Hematopoietic multipotent progenitor cell treated with erythropoietin and hydrocortisone succinate and interleukin-3 and kit ligand, for 15 days (in vitro differentiated cells): Measurements from ENCODE around the gene MINDY4B.

ENCODE experiments used
- DNase-seq: peaks from one replicate; pipeline ENCODE4 v3.0.0-alpha.2; 2015; ENCODE audit warnings: low spot score

MINDY4B gene

GRCh38 chr3:150905339-150905738 lies at the start of gene MINDY4B:
Gene MINDY4B (minus strand): TSS chr3:150905439. CDS start chr3:150905439, 0 bp downstream.
- no peak for DNase-seq

- DNase-seq = no peak
Observed at GRCh38 chr3:150951923-150952322, 46.7 kb upstream of the MINDY4B start.

- no peak for DNase-seq
Observed at GRCh38 chr3:150945226-150946032, 40.2 kb upstream of the MINDY4B start.

GRCh38 chr3:150942221-150942620 lies 37.0 kb upstream of the MINDY4B start:
- DNase-seq = no peak

DNA sequence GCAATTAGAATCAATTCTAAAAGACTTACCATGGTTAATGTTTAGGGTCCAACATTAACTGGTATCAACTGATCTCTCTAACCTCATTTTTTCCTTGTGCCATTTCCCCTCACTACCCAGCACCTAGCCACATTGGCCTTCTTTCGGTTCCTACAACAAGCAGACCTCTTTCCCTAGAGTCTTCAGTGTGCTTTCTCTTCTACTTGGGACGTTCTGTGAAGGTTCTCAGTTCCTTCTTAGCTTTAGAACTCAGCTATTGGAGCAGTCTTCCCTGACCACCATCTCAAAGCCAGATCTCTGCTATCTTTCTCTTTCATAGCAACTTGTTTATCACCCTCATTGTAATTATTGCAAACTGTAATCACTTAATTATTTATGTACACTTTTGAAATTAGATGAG lies 31.5 kb upstream of the MINDY4B start:
- no peak for DNase-seq

DNA sequence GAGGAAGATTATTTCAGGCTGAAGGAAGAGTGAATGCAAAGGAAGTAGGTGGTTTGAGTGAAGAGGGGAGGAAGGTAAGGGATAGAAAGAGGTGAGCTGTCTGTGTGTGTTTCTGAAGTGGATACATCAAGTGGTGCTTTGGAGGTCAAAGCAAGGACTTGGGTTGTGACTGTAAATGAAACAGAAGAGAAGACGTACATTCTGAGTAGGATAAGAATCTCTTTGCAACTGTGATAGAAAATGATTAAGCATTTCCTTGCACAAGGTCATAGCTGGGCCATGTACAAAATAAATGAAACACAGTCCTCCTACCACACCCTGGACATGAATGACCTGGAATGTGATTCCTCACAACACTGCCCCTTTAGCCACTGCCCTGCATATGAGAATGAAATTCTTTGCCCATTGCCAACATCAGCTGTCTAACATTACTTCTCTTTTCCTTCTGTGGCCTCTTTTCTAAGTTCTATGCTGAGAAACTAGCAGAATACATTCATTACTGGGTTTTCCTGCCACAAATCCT lies 28.3 kb upstream of the MINDY4B start:
- no peak for DNase-seq

DNA sequence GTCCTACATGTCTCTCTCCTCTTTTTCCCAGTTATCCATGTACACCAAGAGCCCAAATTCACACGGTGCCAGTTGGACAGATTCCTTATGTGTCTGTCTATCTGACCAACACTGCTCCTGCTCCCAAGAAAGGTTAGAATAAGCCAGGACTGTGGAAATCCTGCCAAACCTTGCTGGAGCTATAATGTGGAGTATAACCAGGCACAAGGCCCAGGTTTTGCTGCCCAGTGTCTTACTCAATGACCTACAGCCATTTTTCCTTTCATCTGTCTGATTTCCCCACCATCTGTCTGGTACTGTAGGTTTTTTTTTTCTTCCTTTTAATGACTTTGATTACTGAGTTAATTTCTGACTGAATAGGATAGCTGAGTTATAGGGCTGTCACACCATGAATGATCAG lies 26.5 kb upstream of the MINDY4B start:
- no peak for DNase-seq

GRCh38 chr3:150930839-150931238 lies 25.6 kb upstream of the MINDY4B start:
- no peak for DNase-seq

- DNase-seq = no peak
Observed at GRCh38 chr3:150928234-150928633, 23.0 kb upstream of the MINDY4B start.

DNA sequence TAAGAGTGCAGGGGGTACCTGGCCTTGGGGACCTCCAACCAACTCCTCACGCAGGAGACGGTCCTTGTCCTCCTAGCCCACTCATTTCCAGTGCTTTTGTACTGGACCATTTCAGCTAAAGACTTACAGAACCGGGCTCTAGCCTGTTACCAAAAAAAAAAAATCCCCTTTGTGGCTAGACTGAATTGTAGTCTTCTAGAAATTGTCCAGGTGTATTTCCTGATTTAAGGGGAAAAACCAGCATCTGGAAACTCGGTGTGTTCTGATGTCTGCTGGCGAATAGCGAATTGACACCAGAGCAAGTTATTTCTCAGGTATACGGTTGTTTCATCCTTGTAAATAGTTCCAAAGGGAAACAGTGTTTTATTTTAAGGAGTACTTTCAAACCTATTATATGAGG lies 21.1 kb upstream of the MINDY4B start:
- DNase-seq = no peak

GRCh38 chr3:150925751-150926201 lies 20.5 kb upstream of the MINDY4B start:
- peak; percentile 23 for DNase-seq

DNA sequence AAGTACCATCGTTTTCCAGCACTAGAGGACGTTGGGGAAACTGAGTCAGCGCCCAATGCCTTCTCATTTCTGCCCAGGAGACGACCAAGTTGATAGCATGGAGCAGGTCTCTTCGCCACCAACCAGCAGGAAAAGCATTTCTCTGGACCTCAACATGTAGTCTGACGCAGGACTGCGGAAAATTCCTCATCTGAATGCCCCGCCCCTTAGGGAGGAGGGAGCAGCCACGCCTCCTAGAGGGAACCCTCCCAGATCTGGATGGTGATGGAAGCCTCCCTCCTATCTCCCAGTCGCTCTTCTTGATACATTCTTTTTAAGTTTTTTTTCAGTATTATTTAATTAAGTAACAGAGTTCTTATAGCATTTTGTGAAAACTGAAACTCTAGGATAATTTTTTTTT lies 17.4 kb upstream of the MINDY4B start:
- no peak for DNase-seq

DNA sequence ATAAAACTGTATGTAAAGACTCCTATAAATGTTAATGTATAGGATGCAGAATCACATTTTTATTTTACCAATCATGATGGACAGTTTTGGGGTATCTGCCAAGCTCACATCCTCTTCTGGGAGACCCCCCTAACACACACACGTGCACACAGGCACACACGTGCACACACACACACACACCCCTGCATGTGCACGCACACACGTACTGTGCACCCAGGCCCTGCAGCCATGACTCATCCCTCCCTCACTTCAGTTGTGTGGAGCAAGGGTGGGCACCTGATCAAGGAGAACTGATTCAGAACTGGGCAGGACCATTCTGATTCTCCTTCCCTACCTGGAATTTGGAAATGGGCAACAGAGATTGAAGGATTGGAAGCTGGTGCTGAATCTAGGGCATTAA lies 16.0 kb upstream of the MINDY4B start:
- no peak for DNase-seq

DNA sequence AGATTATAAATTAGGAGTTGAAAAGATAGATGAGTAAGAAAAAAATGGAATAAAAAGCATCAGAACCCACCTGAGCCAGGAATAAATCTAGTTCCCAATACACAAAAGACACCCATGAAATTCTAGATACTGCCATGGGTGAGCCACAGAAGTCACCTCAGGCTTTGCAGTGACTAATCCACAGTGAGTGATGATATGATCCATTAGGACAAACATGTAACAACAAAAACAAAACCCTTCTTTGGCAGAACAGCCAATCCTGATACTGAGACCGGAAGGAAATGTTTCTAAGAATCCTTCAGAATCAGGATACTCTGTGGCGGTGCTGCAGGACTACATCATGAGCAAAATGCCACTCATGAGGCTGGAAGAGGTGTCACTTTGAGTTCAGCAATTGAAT lies 15.0 kb upstream of the MINDY4B start:
- DNase-seq = no peak

DNA sequence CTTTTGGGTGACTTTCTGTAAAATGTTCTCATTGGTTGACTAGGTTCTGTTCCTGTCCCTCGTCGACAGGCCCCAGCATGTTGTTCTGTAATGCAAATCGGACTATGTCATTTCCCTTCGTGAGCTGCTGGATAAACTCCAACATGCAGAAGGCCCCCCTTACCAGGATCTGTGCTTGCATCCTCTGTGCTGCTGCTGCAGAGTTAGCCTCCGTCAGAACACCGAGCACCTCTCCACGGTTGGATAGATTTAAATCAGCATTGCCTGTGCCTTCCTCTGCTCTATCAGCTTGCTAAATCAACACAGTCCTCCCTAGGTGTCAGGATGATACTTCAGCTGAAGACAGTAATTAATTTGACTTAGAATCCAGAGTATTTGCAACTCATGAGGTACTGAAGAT lies 12.7 kb upstream of the MINDY4B start:
- DNase-seq = no peak

- no peak for DNase-seq
Observed at GRCh38 chr3:150913133-150913922, 8.1 kb upstream of the MINDY4B start.

DNA sequence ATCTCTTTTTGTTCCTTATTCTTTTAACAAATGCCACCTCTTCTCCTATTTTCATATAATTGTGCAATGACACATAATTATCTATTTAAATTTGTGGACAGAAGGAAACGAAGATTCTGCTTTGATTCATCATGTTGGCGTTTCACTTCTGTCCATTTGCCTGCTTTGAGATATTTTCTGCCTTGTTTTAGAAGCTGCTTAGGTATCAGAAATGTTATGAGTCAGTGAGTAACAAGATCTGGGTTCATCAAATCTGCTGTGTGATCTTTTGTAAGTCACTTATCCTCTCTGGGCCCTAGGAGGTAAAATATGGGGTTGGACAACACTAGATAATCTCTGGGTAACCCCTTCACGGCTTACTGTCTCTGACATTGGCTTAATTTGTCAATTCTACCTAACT lies 7.3 kb upstream of the MINDY4B start:
- DNase-seq = no peak

DNA sequence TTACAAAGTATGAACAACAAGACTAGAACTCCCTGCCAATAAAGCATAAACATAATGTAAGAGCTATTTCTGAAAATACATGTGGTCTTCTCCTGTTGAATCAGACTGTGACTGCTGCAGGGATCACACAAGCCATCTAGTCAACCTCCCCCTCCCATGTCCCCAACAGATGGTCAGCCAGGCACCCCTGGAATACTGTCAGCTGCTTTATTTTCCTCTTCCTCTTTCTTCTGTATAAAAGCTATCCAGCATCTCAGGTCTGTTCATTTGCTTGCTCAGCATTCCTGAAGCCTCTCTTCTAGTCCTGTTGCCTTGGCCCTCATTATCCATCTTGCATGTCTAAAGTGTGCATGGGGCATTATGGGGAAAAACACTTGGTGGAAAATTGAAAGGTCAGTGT lies 6.5 kb upstream of the MINDY4B start:
- no peak for DNase-seq

DNA sequence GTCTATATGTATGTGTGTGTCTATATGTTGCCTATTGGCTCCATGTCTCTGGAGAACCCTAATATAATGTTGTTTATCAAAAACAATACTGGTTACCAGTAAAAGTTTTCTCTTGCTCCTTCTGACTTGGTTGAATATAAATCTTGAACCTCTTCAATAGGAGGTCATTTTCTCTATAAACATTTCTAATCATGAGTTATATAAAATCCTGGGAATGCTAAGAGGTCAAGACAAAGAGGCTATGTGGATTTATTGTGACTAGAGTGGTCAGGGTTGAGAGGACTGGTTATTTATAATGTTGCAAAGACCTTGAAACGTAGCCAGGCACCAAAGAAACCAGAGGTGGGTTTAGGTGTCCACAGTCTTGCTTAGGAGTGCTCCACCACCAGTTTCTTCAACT lies 1.2 kb upstream of the MINDY4B start:
- DNase-seq = no peak

DNA sequence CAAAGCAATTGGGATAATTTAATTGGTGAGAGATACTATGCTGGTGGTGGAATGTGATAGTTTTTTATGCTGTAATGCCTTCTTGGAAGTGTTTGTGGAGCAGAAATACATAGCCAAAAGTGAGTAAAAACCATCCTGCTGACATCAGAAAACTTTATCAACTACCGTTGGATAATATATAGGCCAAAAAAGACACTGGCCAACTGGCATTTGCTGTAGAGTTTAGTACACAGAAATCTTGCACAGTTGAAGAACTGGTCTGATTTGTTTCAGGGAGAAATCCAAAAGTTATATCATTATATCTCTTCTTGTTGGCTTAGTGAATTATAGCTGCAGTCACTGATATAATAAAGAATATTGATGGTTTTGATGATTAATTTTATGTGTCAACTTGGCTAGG lies 507 bp upstream of the MINDY4B start:
- no peak for DNase-seq

- no peak for DNase-seq
Observed at GRCh38 chr3:150902988-150903387, 2.3 kb downstream of the MINDY4B start.

- no peak for DNase-seq
Observed at GRCh38 chr3:150901793-150902192, 3.4 kb downstream of the MINDY4B start.

- DNase-seq = no peak
Observed at GRCh38 chr3:150899141-150899540, 6.1 kb downstream of the MINDY4B start.
